Smooth muscle cell of the brain vasculature (primary cell): Measurements from ENCODE around the gene SPATS2L.

Experiments
- DNase-seq: peaks from one replicate; pipeline ENCODE4 v3.0.0-alpha.2; 2012; ENCODE audit warnings: low read depth, low spot score

Gene SPATS2L

DNA sequence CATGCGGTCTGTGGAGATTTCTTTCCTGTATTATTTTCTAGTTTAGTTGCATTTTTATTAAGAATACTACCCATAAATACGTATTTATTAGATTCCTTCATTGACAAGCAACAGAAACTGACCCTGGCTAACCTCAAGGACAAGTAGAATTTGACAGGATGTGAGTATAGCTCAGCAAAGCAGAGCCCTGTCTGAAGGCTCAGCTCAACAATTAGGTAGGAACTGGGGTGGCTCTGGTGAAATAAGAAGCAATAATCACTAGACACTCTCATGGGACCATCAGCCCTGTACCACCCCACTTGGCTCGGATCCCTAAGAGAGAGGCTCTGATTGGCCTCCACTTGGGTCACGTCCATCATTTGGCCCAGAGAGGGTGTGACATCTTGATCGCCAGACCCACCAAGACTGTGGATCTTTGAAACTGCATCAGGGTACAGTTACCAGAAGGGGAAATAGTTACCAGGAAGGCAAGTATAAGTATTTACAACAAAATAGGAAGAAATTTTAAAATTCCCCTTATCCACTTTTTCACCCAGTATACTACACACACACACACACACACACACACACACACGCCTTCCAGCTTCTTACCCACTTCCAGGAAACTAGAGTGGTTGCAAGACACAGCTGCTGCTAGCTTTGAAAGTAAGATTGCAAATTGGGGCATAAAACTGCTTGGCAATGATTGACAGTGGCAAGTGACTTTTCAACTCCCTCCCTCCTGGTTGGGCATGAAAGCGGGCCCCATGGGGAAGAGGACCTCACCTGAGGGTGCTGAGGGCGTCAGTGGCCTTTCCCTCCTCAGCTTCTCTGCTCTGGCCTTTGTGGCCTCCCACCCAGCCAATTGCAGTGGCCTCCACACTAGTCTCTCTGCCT is 161.6 kb downstream of the SPATS2L start:
- no peak for DNase-seq

DNA sequence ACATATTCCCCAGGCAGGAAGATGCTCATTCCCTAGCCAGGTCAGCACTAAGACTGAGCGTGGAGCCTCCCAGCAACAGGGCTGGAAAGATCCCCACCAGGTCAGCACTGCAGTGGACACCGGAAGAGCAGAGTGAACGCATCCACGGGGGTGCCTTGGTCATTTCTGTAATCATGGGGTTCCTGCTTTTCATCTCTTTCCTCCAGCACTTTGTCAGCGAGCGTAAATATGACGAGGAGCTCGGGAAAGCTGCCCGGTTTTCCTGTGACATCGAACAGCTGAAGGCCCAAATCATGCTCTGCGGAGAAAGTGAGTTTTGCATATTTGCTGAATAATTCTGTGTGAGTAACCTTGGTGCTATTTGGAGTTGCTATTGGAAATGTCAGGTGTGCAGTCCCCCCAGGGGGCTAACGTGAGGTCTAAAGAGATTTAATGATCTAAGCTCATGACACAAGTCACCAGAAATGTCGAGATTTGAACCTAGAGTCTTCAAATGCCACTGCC is 163.3 kb downstream of the SPATS2L start:
- no peak for DNase-seq

DNA sequence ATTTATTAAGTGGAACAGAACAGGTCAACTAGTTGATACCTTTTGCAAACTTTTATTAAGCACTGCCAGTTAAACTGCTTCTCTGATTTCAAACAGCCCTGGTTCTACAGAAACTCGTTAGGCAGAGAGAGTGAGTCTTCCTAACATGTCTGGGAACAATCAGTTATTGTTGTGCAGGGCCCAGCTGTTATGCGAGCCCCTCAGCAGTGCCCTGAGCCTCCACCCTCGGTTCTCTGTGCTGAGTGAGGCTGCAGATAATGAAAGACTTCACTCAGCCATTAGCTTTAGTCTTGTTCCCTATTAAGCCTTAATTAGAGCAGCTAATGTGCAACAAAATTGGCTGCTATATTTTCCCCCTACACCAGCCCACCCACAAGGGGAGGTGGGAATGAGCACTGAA is 163.7 kb downstream of the SPATS2L start:
- DNase-seq, result no peak

DNA sequence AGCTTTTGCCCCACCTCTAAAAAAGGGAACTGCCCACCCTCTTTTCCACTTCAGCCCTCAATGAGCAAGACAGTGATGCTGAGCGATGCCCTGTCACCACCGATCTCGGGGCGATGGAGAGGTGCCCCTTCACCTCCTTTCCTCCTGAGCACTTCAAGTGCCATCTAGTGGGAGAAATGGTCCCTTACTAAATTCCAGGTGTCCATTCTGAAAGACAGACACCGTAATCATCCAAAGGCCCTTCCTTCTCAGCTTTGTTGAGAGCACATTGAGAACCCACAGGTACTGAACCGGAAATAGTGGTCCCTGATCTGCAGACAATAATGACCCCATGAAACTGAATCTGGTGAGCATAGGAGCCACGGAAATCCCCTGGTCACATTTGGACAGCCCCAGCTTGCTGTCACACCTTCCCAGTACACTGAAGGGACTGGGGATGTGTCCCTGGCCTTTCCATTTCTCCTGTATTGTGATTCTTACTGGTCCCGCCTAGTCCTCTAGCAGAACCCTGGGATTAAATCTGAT is 164.9 kb downstream of the SPATS2L start:
- no peak for DNase-seq

DNA sequence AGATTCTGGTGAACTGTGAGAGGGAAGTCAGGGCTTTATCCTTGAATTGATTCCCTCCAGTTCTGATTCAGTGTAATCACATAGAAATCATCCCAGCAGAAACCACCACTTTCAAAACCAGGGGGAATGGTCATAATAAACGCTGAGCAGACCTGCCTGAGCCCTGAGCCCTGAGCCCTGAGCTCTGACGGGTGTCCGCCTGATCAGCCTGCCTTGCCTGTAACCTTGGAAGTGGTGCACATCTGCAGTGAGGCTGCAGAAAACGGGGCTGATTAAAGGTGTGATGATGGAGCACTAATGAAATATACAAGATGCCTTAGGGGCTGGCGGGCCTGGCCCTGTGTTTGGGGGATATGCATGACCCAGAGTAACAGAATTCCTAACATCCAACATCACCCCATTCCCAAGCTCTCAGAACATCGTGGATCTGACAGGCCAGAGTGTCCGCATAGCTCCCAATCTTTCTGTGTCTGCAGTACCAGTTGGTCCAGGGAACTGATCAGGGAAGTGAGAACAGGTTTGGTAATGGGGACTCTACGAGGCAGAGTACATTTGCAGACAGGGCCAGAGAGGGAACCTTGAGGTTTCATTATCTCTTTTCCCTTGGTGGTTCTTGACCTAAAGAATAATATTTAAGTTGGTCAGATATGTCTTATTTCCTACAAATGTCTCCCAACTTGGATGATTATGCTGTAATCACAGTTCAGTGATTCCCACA is 165.6 kb downstream of the SPATS2L start:
- no peak for DNase-seq

DNA sequence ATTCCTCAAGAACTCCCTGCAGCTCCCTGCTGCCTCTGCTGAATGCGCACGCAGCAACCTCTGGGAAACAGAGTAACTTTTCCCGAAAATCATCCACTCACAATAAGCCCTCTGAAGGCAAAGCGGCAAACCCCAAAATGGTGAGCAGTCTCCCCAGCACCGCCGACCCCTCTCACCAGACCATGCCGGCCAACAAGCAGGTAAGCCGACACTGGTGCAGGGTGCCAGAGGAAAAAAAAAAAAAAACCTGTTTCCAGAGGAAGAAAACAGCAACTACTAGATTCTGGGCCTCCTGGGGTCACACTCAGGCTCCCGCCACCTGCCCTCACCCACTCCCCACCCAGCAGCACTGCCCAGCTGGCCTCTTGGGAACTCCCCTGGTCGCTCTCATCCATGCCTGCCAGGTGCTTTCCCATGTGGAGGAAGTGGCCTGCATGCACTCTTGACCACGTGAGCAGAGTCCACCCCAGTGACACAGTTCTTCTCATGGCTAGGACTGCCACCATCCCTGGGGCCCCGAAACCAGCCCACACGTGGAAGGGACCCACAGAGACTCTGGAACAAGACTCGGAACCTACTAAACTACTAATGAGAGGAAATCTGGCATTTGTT is 166.5 kb downstream of the SPATS2L start:
- DNase-seq, result no peak

DNA sequence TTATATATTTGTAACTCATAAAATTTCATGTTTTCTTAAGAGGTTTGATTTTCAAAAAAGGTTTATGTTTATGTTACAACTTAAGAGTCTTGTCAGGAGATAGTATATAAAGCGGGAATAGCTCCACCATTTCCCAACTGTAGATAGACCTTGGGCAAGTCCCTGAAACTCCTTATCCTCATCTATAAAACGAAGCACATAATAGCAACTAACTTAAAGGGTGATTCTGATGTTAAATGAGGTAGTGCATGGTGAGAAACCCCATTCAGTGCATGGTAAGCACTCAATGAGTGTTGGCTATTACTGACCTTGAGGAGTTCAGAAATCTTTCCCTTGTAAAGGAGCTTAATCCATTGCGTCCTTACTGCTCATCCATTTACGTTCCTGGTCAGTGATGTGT is 169.3 kb downstream of the SPATS2L start:
- no peak for DNase-seq

DNA sequence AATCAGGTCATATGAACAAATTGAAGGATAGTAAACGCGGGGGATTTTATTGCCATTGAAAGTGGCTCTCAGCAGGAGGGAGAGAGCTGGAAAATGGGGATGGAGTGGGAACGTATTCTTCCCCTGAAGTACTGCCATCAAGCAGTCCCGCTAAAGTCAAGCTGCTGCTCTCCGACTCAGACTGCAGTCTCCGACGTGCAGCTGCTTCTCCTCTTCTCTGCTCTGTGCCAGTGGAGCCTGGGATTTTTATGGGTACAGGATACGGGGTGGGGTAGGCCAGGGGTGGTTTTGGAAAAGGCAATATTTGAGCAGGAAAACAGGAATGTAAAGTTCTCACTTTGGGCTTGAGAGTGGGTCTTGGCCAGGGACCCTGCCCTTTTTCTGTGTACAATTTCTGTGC is 170.3 kb downstream of the SPATS2L start:
- DNase-seq, result no peak

DNA sequence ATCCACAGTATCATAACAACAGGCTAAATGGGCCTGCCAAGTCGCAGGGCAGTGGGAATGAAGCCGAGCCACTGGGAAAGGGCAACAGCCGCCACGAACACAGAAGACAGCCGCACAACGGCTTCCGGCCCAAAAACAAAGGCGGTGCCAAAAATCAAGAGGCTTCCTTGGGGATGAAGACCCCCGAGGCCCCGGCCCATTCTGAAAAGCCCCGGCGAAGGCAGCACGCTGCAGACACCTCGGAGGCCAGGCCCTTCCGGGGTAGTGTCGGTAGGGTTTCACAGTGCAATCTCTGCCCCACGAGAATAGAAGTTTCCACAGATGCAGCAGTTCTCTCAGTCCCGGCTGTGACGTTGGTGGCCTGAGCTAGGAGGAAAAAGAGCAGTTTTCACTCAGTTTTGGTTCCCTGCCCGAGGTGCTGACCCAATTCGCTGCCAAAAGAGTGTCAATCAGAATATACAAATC is 171.2 kb downstream of the SPATS2L start:
- DNase-seq, result no peak

DNA sequence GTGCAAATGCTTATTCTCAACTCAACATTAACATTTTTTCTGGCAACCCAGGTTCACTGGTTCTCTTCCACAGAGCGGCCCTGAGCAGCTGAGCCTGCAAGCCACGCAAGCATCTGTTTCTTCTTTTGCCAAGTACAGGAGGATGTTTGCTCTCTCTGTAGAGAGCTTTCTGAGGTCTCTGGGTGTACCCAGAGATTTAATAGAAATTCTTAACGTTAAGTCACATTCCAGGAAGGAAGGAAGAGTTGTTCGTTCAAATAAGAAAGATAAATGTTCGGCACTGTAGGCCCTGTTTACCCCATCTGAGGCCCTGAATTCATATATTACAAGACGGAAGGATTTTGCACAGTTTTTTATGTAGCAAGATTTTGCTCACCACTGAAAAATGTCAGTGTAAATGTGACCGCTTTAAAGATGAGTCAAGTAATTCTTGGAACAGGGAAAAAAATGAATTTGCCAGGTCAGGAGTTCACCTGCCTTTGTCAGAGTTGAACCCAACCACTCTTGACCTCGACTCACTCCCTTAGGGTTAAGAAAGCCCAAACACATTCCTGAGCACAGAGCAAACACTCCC is 173.3 kb downstream of the SPATS2L start:
- DNase-seq, result peak; percentile 21

DNA sequence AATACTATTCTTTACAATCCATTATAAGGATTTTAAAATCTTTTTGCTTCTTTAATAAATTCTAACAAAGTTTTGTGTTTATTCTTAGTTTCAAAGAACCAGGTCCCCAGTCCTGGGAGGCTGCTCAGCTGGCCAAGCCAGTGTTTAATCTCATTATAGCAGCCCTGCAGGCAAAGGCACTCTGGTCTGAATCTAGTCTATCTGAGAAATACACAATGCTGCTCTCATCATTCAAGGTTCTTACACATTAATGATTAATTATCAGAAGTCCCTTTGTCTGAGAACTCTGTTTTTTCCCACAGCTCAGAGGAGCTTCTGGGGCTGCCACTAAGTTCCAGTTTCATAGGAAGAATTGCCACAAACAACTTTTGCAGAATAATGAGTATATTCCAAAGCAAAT is 175.7 kb downstream of the SPATS2L start:
- DNase-seq, result no peak

DNA sequence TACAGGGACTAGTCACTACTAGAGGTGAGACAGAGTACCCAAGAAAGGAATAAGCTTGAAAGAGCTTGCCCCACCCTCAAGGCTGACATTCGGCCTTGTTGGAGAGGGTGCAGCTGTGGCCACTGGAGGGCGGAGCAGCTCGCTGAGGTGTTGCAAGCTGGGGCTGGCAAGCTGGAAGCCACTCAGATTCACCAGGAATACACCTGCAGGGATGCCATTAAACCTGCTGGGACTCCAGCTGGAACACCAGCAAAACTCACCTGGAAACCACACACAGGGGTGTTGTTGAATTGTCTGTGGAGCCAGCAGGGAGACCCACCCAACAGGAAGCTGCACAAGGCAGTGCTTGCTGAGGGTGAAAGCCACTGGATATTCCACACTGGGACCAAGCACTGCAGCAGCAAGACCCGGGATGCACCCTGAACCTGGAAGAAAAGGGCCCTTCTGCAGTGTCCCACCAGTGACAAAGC is 177.3 kb downstream of the SPATS2L start:
- no peak for DNase-seq

DNA sequence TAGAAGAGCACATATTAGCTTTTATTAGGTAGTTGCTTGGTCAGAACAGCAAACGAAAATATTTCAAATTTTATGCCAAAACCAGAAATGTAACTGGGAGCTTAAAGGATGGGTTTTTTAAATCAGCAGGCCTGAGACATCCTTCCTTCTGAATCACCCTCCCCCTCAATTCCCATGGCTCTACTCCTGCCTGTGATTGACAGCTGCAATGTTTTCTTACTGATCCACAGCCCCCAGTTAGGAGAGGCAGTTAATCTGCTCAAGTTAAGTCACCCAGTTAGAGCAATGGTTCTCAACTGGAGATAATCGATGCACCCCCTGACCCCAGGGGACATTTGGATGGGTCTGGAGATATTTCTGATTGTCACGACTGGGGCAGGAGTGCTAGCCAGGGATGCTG is 178.4 kb downstream of the SPATS2L start:
- DNase-seq, result no peak

DNA sequence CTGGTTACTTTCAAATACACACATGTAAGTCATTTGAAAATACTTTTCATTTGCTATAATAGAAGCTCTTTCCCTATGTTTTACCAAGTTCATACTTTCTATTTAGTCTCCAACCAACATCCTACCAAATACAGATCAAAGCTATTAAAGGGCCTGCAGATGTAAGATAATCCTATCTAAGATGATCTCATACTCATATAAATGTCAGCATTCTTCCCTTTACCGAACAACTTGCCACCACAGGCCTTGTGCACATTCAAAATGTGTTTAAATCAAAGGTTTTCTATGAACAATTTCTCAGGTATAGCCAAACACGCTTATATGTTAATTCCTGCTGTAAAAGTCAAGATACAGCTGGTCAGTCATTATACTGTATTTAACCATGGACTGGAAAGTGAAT is 180.0 kb downstream of the SPATS2L start:
- no peak for DNase-seq

DNA sequence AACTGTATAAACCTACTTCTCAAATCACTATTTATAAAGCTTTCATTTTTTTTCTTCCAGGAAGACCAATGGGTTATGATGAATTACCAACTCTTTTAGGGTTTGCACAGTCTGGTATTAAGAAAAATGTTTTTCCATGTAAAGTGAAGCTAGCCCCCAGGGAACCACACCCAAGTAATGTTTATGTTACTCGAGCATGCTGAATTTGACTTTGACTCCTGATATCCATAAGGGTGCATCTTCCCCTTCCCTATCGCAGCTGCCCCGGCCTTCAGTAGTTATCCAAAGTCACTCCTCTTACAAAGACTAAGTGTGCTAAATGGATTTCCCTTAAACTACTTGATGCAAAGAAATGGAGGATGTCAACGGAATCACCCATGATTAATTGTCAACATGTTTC is 181.7 kb downstream of the SPATS2L start:
- DNase-seq, result no peak

DNA sequence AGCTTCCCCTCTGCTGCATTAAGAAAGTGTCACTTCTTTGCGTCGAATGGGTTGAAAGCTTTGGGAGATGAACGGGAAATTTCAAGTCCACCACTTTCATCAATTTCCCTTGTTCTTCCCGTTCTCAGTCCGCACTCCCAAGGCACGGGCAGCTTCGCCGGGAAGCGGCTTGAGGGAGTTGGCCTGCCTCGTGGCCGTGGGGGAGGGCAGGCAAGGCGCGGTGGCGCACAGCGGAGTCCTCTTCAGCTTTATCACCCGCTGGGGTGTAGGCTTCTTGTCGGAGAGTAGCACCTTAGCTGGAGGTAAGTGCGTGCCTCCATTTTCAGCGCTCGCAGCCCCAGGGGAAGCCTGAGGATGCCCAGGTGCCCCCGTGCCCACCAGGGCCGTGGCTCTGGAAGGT is 183.5 kb downstream of the SPATS2L start:
- no peak for DNase-seq

DNA sequence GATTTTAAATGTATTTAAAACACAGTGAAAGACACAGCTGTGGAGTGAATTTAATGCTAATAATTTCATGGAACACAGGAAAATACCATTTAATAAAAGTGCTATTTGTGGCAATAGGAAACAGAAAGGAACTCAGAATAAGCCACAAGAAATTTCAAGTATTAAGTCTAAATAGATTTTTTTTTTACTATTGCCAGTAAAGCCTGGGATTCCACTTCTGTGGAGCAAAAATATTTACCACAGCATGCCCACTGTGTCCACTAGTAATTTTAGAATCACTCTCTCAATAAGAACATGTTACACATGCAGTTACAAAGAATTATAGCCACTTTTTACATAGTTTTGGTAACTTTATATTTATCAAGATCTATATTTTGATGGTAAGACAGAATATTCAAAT is 186.2 kb downstream of the SPATS2L start:
- DNase-seq, result no peak

DNA sequence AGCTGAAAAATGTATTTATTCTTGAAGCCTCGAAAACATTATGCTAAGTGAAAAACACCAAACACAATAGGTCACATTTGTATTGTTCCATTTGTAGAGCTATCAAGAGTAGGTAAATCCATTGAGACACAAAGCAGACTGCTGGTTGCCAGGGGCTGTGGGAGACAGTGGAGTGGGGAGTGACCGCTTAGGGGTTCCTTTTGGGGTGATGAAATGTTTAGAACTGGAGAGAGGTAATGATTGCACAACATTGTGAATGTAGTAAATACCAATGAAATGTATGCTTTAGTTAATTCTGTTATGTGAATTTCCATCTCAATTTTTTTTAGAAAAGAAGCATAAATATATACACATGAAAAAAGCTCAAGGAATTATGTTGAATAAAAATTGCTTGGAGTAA is 187.6 kb downstream of the SPATS2L start:
- no peak for DNase-seq

DNA sequence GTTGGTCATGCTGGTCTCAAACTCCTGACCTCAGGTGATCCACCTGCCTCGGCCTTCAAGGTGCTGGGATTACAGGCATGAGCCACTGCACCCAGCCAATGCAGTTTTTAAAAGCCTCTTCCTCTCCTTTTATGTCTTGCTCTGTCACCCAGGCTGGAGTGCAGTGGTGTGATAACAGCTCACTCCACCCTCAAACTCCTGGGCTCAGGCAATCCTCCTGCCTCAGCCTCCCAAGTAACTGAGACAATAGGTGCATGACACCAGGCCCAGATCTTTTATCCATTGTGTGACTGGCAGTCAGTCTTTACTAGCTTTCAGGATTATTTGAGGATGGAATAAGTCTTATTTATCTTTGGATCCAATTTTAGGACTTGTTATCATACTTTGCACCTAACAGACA is 190.2 kb downstream of the SPATS2L start:
- DNase-seq, result no peak

DNA sequence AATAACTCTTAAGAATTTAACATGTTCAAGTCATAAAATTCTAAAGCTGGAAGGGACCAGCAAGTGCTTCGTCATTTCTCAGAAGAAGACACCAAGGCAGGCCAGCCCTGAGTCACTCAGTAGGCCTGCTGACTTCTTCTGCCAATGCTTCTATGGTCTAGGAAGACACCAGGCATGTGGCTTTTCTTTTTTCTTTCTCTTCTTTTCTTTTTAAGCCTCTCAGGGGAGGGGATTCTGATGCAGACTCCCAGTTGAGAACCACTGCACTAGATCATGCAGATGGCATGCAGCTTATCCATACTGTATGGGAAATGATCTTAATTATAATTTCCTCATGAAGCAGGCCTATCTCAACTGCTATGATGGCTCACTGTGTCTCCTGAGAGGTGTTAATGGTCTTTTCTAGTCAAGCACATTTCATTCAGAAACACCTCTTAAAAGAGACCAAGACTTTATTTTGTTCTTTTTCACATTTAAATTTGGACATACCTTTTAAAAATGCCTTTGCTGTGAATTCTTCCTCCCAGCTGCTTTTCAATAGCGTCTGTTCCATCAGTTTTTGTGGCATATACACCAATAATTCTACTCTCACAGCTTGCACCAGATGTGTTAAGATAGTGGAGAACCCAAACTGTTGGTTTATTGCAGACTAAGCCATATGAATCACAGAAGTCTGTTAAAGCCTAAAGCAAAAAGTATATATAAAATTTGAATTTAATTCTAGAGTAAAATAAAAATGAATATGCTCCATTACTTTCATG is 192.1 kb downstream of the SPATS2L start:
- no peak for DNase-seq

DNA sequence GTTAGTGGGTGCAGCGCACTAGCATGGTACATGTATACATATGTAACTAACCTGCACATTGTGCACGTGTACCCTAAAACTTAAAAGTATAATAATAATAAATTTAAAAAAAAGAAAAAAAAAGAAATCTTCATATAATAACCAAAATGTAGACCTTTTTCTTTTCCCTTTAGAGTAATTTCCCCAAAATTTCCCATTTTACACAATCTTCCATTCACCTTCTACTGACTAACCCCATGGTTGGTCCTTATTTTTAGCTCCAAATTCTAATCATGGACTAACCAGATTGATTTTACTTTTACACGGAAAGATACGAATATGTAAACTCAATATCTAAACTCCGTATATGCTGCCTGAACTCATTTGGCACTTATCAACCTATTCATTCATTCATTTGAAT is 195.7 kb downstream of the SPATS2L start:
- no peak for DNase-seq
